ENCODE measurements around the gene NDUFV1.

DNA sequence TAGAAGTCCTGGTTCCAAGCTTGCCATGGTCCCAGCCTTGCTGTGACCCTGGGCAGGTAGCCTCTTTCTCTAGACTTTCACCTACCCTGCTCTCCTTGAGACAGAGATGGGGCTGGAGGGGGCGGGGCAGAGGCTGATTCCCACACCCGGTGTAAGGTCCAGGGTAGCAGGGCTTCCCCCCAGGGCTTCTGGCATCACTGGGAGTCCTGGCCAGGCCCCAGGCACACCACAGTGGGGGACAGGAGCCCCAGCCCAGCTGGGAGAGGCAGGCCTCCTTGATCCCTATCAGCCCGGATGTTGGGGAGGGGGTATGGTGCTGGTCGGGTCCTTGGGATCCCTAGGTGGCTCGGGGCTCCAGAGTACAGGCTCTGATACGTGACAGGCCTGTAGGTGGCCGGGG lies 24.7 kb downstream of the NDUFV1 start:
- TF ChIP-seq, protein P1, sequence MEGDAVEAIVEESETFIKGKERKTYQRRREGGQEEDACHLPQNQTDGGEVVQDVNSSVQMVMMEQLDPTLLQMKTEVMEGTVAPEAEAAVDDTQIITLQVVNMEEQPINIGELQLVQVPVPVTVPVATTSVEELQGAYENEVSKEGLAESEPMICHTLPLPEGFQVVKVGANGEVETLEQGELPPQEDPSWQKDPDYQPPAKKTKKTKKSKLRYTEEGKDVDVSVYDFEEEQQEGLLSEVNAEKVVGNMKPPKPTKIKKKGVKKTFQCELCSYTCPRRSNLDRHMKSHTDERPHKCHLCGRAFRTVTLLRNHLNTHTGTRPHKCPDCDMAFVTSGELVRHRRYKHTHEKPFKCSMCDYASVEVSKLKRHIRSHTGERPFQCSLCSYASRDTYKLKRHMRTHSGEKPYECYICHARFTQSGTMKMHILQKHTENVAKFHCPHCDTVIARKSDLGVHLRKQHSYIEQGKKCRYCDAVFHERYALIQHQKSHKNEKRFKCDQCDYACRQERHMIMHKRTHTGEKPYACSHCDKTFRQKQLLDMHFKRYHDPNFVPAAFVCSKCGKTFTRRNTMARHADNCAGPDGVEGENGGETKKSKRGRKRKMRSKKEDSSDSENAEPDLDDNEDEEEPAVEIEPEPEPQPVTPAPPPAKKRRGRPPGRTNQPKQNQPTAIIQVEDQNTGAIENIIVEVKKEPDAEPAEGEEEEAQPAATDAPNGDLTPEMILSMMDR (IDR thresholded peaks at IDR 0.05): no peak
- no peak for TF ChIP-seq POLR2A (IDR thresholded peaks at IDR 0.05)

All from right lobe of liver (tissue), 4 donors.